IMR-90 (cell line): Measurements from ENCODE around the gene MRPL43. TPM values are rescaled to one million over a fixed set of nuclear protein-coding genes. Genes with fewer than 3 reads are reported as not detected.

Experiments used
- ATAC-seq: fragments of 200-7000 bp; cut with Tn5 transposase; 2 replicates; pipeline ENCODE4 v1.9.1; 2020; ENCODE audit warnings: low read depth, mild to moderate bottlenecking, moderate library complexity
- BruUV-seq: library from RNA; stranded (reverse); fragments of 400-500 nt; replicated peaks from 2 replicates; lab custom pipeline; 2021; lab: Mats Ljungman, UMichigan
- CTCF ChIA-PET: fragments of 300-600 bp; formaldehyde crosslinking; extraction: SDS; loops from one replicate; lab custom pipeline; 2021; ENCODE audit warnings: antibody characterized with exemption; lab: Yijun Ruan, JAX
- POLR2A ChIA-PET: fragments of 300-600 bp; sonication (Branson Sonifier 250); formaldehyde crosslinking; loops from one replicate; lab custom pipeline; 2022; ENCODE audit warnings: antibody characterized with exemption; ENCODE audit not compliant: unreplicated experiment; lab: Charles Lee
- DNase-seq: peaks from one replicate; pipeline ENCODE4 v3.0.0; 2013
- H2AFZ ChIP-seq: replicated peaks from 2 replicates; pipeline ENCODE3; 2013; ENCODE audit warnings: low read length, mild to moderate bottlenecking; ENCODE audit not compliant: poor library complexity
- H2AK5ac ChIP-seq: 2 replicates; pipeline ENCODE4 v1.6.1; 2013; ENCODE audit warnings: low read depth, low read length, inconsistent platforms
- H2AK9ac ChIP-seq: replicated peaks from 2 replicates; pipeline ENCODE3; 2013; ENCODE audit warnings: mild to moderate bottlenecking, low read depth, low read length, moderate library complexity; ENCODE audit not compliant: poor library complexity
- H2BK120ac ChIP-seq: 2 replicates; pipeline ENCODE4 v1.6.1; 2013; ENCODE audit warnings: low read depth, low read length, inconsistent platforms
- H2BK15ac ChIP-seq: 3 replicates; pipeline ENCODE4 v1.6.1; 2013; ENCODE audit warnings: low read depth, low read length, inconsistent platforms
- H2BK20ac ChIP-seq: 2 replicates; pipeline ENCODE4 v1.6.1; 2013; ENCODE audit warnings: low read depth, mild to moderate bottlenecking, inconsistent platforms, low read length, moderate library complexity
- H2BK5ac ChIP-seq: 2 replicates; pipeline ENCODE4 v1.6.1; 2013; ENCODE audit warnings: mild to moderate bottlenecking, low read depth, low read length, inconsistent platforms; ENCODE audit not compliant: poor library complexity, severe bottlenecking
- H3K14ac ChIP-seq: replicated peaks from 2 replicates; pipeline ENCODE4 v1.6.1; 2013; ENCODE audit warnings: low read depth, low read length, inconsistent platforms
- H3K18ac ChIP-seq: 2 replicates; pipeline ENCODE4 v1.6.1; 2013; ENCODE audit warnings: low read depth, low read length, control low read depth
- H3K23ac ChIP-seq: 2 replicates; pipeline ENCODE4 v1.6.1; 2013; ENCODE audit warnings: low read depth, low read length, inconsistent platforms
- H3K27ac ChIP-seq: 2 replicates; pipeline ENCODE4 v1.5.1; 2013; ENCODE audit warnings: mild to moderate bottlenecking, control low read depth, low read length; ENCODE audit not compliant: insufficient read depth
- H3K27me3 ChIP-seq: 2 replicates; pipeline ENCODE4 v1.6.1; 2013; ENCODE audit warnings: low read length; ENCODE audit not compliant: control insufficient read depth, insufficient read depth
- H3K36me3 ChIP-seq: 2 replicates; pipeline ENCODE4 v1.6.1; 2013; ENCODE audit warnings: low read length, mixed read lengths; ENCODE audit not compliant: control insufficient read depth, insufficient read depth
- H3K4ac ChIP-seq: 2 replicates; pipeline ENCODE4 v1.6.1; 2013; ENCODE audit warnings: low read depth, low read length, inconsistent platforms
- H3K4me1 ChIP-seq: 2 replicates; pipeline ENCODE4 v1.6.1; 2013; ENCODE audit warnings: low read length, mixed read lengths; ENCODE audit not compliant: control insufficient read depth, insufficient read depth
- H3K4me2 ChIP-seq: 2 replicates; pipeline ENCODE4 v1.6.1; 2013; ENCODE audit warnings: low read depth, mild to moderate bottlenecking, control low read depth, low read length, moderate library complexity
- H3K4me3 ChIP-seq: 2 replicates; pipeline ENCODE4 v1.5.1; 2013; ENCODE audit warnings: low read depth, mild to moderate bottlenecking, control low read depth, low read length, moderate library complexity; ENCODE audit not compliant: insufficient read depth
- H3K56ac ChIP-seq: 2 replicates; pipeline ENCODE4 v1.6.1; 2013; ENCODE audit warnings: low read length, inconsistent platforms; ENCODE audit not compliant: insufficient read depth; ENCODE audit errors: extremely low read depth
- H3K79me1 ChIP-seq, 2 experiments: 2 replicates each; pipeline ENCODE4 v1.6.1; 2013; ENCODE audit warnings: low read length in 2 of 2, inconsistent platforms in 1 of 2, low read depth in 1 of 2
- H3K9ac ChIP-seq: 2 replicates; pipeline ENCODE4 v1.6.1; 2013; ENCODE audit warnings: low read depth, low read length, control low read depth
- H3K9me1 ChIP-seq: 2 replicates; pipeline ENCODE4 v1.6.1; 2013; ENCODE audit warnings: low read length, inconsistent platforms; ENCODE audit not compliant: insufficient read depth
- H3K9me3 ChIP-seq: 2 replicates; pipeline ENCODE4 v1.6.1; 2013; ENCODE audit warnings: low read length; ENCODE audit not compliant: control insufficient read depth, insufficient read depth
- H4K20me1 ChIP-seq: 2 replicates; pipeline ENCODE4 v1.6.1; 2013; ENCODE audit warnings: low read length, inconsistent platforms; ENCODE audit not compliant: insufficient read depth
- H4K5ac ChIP-seq: 2 replicates; pipeline ENCODE4 v1.6.1; 2013; ENCODE audit warnings: mild to moderate bottlenecking, low read depth, low read length, control low read depth
- H4K8ac ChIP-seq, 2 experiments: 2 replicates each; pipeline ENCODE4 v1.6.1; 2013; ENCODE audit warnings: low read depth in 2 of 2, low read length in 2 of 2, control low read depth in 1 of 2, inconsistent platforms in 1 of 2
- H4K91ac ChIP-seq: 2 replicates; pipeline ENCODE4 v1.6.1; 2013; ENCODE audit warnings: low read depth, low read length, inconsistent platforms; ENCODE audit not compliant: insufficient read depth
- CHD1 ChIP-seq: IDR thresholded peaks from 2 replicates; pipeline ENCODE4 v1.6.1; 2012; ENCODE audit warnings: low read depth, low read length, improper control_type of control experiment
- WGBS, 2 experiments: methylation state at CpG; one replicate each; pipeline versions ENCODE4 v1.1.5 to v1.1.7; 2013; ENCODE audit warnings: missing lambda C conversion rate in 2 of 2; ENCODE audit not compliant: insufficient read length in 1 of 2; ENCODE audit errors: extremely low coverage in 2 of 2; 5-methylcytosine and 5-hydroxymethylcytosine counted together
- dilution Hi-C: fragments of 300-500 bp; cut with HindIII; formaldehyde crosslinking; loops from one replicate; pipeline ENCODE4 v1.14.3; 2018; ENCODE audit warnings: low sequenced_read_pairs; ENCODE audit not compliant: unreplicated experiment
- in situ Hi-C: fragments of 300-500 bp; cut with MboI; formaldehyde crosslinking; loops from 3 replicates; pipeline ENCODE4 v1.14.3; 2019; ENCODE audit warnings: low sequenced_read_pairs, inconsistent platforms, mixed read lengths
- intact Hi-C: fragments of 100-400 bp; cut with micrococcal nuclease; formaldehyde crosslinking; loops from 2 replicates; pipeline ENCODE4 v1.10.0; 2022
- polyA plus RNA-seq, 3 experiments: library from polyadenylated mRNA; depleted of rRNA; stranded (reverse); fragments of >200 nt; gene quantifications; 2 replicates each; pipeline ENCODE4 v1.2.3, GENCODE V29; 2012; ENCODE audit warnings: low replicate concordance in 1 of 3
- total RNA-seq: library from RNA; depleted of rRNA; stranded (reverse); fragments of >200 nt; gene quantifications from 2 replicates; pipeline ENCODE4 v1.2.3, GENCODE V29; 2012
- TF ChIP-seq, protein P1 (sequence below): conservative IDR thresholded peaks from 2 replicates; pipeline ENCODE4 v1.5.1; 2012; ENCODE audit warnings: mild to moderate bottlenecking, low read depth, low read length, improper control_type of control experiment

The MRPL43 gene
- total and polyA plus RNA-seq, 2 of the 4 experiments (the other 2 are of a cell fraction): 61.3 to 142 TPM

DNA sequence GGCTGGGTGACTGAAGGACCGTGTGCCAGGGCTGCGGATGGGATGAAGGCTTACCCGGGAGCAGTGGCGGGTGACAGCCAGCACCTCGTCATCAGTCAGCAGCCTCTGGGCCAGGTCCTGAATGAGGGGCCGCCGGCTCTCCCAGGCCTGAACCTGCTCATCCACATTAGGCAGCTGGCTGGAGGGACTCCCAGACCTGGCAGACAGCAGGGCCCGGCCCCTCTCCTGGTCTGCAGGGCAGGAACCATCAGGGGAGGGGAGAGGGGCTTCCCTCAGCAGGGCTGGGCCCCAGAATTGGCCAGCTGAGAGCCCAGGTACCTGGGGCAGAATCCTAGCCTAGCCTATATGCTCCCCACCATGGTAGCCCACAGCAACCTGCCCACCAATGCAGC, 28.3 kb upstream of the MRPL43 start:
- Histone ChIP-seq H2AK5ac (peak overlapping the region; percentile 5; the same call in 1 of the 2 replicates), H2BK15ac (no peak overlapping the region), H3K4me3 (no peak overlapping the region), H3K36me3 (no peaks in the 10 kb centered on the region), H3K27ac (no peak overlapping the region), H3K79me1 (0 out of 4 replicates have a peak, but pooled peaks cover 0 to 7% of the 10 kb centered on the region in 2 experiments), H2BK20ac (no peak overlapping the region), H3K4ac (no peak overlapping the region), H4K91ac (no peak overlapping the region), H3K9ac (no peak overlapping the region), H2AK9ac (peak overlapping the region; percentile 92), H3K56ac (no peak overlapping the region), H3K4me2 (no peak overlapping the region), H2BK120ac (no peak overlapping the region), H3K14ac (no peak overlapping the region), H3K9me1 (peaks cover 13% of the 10 kb centered on the region), H3K4me1 (peaks cover 22% of the 10 kb centered on the region), H4K8ac (no peak overlapping the region), H4K20me1 (peaks cover 4% of the 10 kb centered on the region; the same call in 1 of the 2 replicates), H4K5ac (no peak overlapping the region), H3K23ac (no peak overlapping the region), H2AFZ (peak overlapping the region; percentile 28), H3K18ac (no peak overlapping the region), H3K27me3 (no peaks in the 10 kb centered on the region; the same call in 1 of the 2 replicates), H3K9me3 (no peaks in the 10 kb centered on the region), H2BK5ac (no peak overlapping the region)
- no peak for ATAC-seq
- ChIA-PET CTCF (interaction anchor here (0.7 to 6.8 kb wide), 7 partner anchors 10 to 497 kb away, joined by 3 to 48 read pairs (median 10); partner anchors contain the start of genes LZTS2, MRPL43 and TWNK), POLR2A (no interaction called here)
- WGBS, 2 experiments: 65% methylated on average over 5 of the region's 8 CpGs; no CpG with 5 or more reads in 1 of the 2 experiments
- no peak for TF ChIP-seq CHD1
- TF ChIP-seq, protein P1, sequence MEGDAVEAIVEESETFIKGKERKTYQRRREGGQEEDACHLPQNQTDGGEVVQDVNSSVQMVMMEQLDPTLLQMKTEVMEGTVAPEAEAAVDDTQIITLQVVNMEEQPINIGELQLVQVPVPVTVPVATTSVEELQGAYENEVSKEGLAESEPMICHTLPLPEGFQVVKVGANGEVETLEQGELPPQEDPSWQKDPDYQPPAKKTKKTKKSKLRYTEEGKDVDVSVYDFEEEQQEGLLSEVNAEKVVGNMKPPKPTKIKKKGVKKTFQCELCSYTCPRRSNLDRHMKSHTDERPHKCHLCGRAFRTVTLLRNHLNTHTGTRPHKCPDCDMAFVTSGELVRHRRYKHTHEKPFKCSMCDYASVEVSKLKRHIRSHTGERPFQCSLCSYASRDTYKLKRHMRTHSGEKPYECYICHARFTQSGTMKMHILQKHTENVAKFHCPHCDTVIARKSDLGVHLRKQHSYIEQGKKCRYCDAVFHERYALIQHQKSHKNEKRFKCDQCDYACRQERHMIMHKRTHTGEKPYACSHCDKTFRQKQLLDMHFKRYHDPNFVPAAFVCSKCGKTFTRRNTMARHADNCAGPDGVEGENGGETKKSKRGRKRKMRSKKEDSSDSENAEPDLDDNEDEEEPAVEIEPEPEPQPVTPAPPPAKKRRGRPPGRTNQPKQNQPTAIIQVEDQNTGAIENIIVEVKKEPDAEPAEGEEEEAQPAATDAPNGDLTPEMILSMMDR: 0 out of 2 replicates have a peak, but pooled peaks have one; percentile 0
- dilution Hi-C loops (no loop called here), intact Hi-C loops (loop anchor here (10.0 kb wide), 1 partner anchor 451 kb away; no protein-coding TSS in a partner anchor), in situ Hi-C loops (no loop called here)
- no TSS peak for BruUV-seq
- no peak for DNase-seq
